IMR-90 (cell line): Measurements from ENCODE around the gene SLC35F6. TPM values are rescaled to one million over a fixed set of nuclear protein-coding genes. Genes with fewer than 3 reads are reported as not detected.

Experiments used
- ATAC-seq: fragments of 200-7000 bp; cut with Tn5 transposase; 2 replicates; pipeline ENCODE4 v1.9.1; 2020; ENCODE audit warnings: low read depth, mild to moderate bottlenecking, moderate library complexity
- BruUV-seq: library from RNA; stranded (reverse); fragments of 400-500 nt; replicated peaks from 2 replicates; lab custom pipeline; 2021; lab: Mats Ljungman, UMichigan
- CTCF ChIA-PET: fragments of 300-600 bp; formaldehyde crosslinking; extraction: SDS; loops from one replicate; lab custom pipeline; 2021; ENCODE audit warnings: antibody characterized with exemption; lab: Yijun Ruan, JAX
- POLR2A ChIA-PET: fragments of 300-600 bp; sonication (Branson Sonifier 250); formaldehyde crosslinking; loops from one replicate; lab custom pipeline; 2022; ENCODE audit warnings: antibody characterized with exemption; ENCODE audit not compliant: unreplicated experiment; lab: Charles Lee
- DNase-seq: peaks from one replicate; pipeline ENCODE4 v3.0.0; 2013
- H2AFZ ChIP-seq: replicated peaks from 2 replicates; pipeline ENCODE3; 2013; ENCODE audit warnings: low read length, mild to moderate bottlenecking; ENCODE audit not compliant: poor library complexity
- H2AK5ac ChIP-seq: 2 replicates; pipeline ENCODE4 v1.6.1; 2013; ENCODE audit warnings: low read depth, low read length, inconsistent platforms
- H2AK9ac ChIP-seq: replicated peaks from 2 replicates; pipeline ENCODE3; 2013; ENCODE audit warnings: mild to moderate bottlenecking, low read depth, low read length, moderate library complexity; ENCODE audit not compliant: poor library complexity
- H2BK120ac ChIP-seq: 2 replicates; pipeline ENCODE4 v1.6.1; 2013; ENCODE audit warnings: low read depth, low read length, inconsistent platforms
- H2BK15ac ChIP-seq: 3 replicates; pipeline ENCODE4 v1.6.1; 2013; ENCODE audit warnings: low read depth, low read length, inconsistent platforms
- H2BK20ac ChIP-seq: 2 replicates; pipeline ENCODE4 v1.6.1; 2013; ENCODE audit warnings: low read depth, mild to moderate bottlenecking, inconsistent platforms, low read length, moderate library complexity
- H2BK5ac ChIP-seq: 2 replicates; pipeline ENCODE4 v1.6.1; 2013; ENCODE audit warnings: mild to moderate bottlenecking, low read depth, low read length, inconsistent platforms; ENCODE audit not compliant: poor library complexity, severe bottlenecking
- H3K14ac ChIP-seq: replicated peaks from 2 replicates; pipeline ENCODE4 v1.6.1; 2013; ENCODE audit warnings: low read depth, low read length, inconsistent platforms
- H3K18ac ChIP-seq: 2 replicates; pipeline ENCODE4 v1.6.1; 2013; ENCODE audit warnings: low read depth, low read length, control low read depth
- H3K23ac ChIP-seq: 2 replicates; pipeline ENCODE4 v1.6.1; 2013; ENCODE audit warnings: low read depth, low read length, inconsistent platforms
- H3K27ac ChIP-seq: 2 replicates; pipeline ENCODE4 v1.5.1; 2013; ENCODE audit warnings: mild to moderate bottlenecking, control low read depth, low read length; ENCODE audit not compliant: insufficient read depth
- H3K27me3 ChIP-seq: 2 replicates; pipeline ENCODE4 v1.6.1; 2013; ENCODE audit warnings: low read length; ENCODE audit not compliant: control insufficient read depth, insufficient read depth
- H3K36me3 ChIP-seq: 2 replicates; pipeline ENCODE4 v1.6.1; 2013; ENCODE audit warnings: low read length, mixed read lengths; ENCODE audit not compliant: control insufficient read depth, insufficient read depth
- H3K4ac ChIP-seq: 2 replicates; pipeline ENCODE4 v1.6.1; 2013; ENCODE audit warnings: low read depth, low read length, inconsistent platforms
- H3K4me1 ChIP-seq: 2 replicates; pipeline ENCODE4 v1.6.1; 2013; ENCODE audit warnings: low read length, mixed read lengths; ENCODE audit not compliant: control insufficient read depth, insufficient read depth
- H3K4me2 ChIP-seq: 2 replicates; pipeline ENCODE4 v1.6.1; 2013; ENCODE audit warnings: low read depth, mild to moderate bottlenecking, control low read depth, low read length, moderate library complexity
- H3K4me3 ChIP-seq: 2 replicates; pipeline ENCODE4 v1.5.1; 2013; ENCODE audit warnings: low read depth, mild to moderate bottlenecking, control low read depth, low read length, moderate library complexity; ENCODE audit not compliant: insufficient read depth
- H3K56ac ChIP-seq: 2 replicates; pipeline ENCODE4 v1.6.1; 2013; ENCODE audit warnings: low read length, inconsistent platforms; ENCODE audit not compliant: insufficient read depth; ENCODE audit errors: extremely low read depth
- H3K79me1 ChIP-seq, 2 experiments: 2 replicates each; pipeline ENCODE4 v1.6.1; 2013; ENCODE audit warnings: low read length in 2 of 2, inconsistent platforms in 1 of 2, low read depth in 1 of 2
- H3K9ac ChIP-seq: 2 replicates; pipeline ENCODE4 v1.6.1; 2013; ENCODE audit warnings: low read depth, low read length, control low read depth
- H3K9me1 ChIP-seq: 2 replicates; pipeline ENCODE4 v1.6.1; 2013; ENCODE audit warnings: low read length, inconsistent platforms; ENCODE audit not compliant: insufficient read depth
- H3K9me3 ChIP-seq: 2 replicates; pipeline ENCODE4 v1.6.1; 2013; ENCODE audit warnings: low read length; ENCODE audit not compliant: control insufficient read depth, insufficient read depth
- H4K20me1 ChIP-seq: 2 replicates; pipeline ENCODE4 v1.6.1; 2013; ENCODE audit warnings: low read length, inconsistent platforms; ENCODE audit not compliant: insufficient read depth
- H4K5ac ChIP-seq: 2 replicates; pipeline ENCODE4 v1.6.1; 2013; ENCODE audit warnings: mild to moderate bottlenecking, low read depth, low read length, control low read depth
- H4K8ac ChIP-seq, 2 experiments: 2 replicates each; pipeline ENCODE4 v1.6.1; 2013; ENCODE audit warnings: low read depth in 2 of 2, low read length in 2 of 2, control low read depth in 1 of 2, inconsistent platforms in 1 of 2
- H4K91ac ChIP-seq: 2 replicates; pipeline ENCODE4 v1.6.1; 2013; ENCODE audit warnings: low read depth, low read length, inconsistent platforms; ENCODE audit not compliant: insufficient read depth
- BHLHE40 ChIP-seq: fragments of 150-350 bp; IDR thresholded peaks from 2 replicates; pipeline ENCODE4 v1.6.1; 2016; ENCODE audit warnings: mild to moderate bottlenecking, low read depth, low read length
- CEBPB ChIP-seq: IDR thresholded peaks from 2 replicates; pipeline ENCODE4 v1.6.1; 2012; ENCODE audit warnings: low read depth, low read length, improper control_type of control experiment
- CHD1 ChIP-seq: IDR thresholded peaks from 2 replicates; pipeline ENCODE4 v1.6.1; 2012; ENCODE audit warnings: low read depth, low read length, improper control_type of control experiment
- CTCF ChIP-seq: conservative IDR thresholded peaks from 2 replicates; pipeline ENCODE4 v1.5.1; 2012; ENCODE audit warnings: mild to moderate bottlenecking, low read depth, low read length, improper control_type of control experiment
- ELK1 ChIP-seq: fragments of 150-350 bp; IDR thresholded peaks from 2 replicates; pipeline ENCODE4 v1.6.1; 2016; ENCODE audit warnings: low read depth, mild to moderate bottlenecking, low read length, moderate library complexity, borderline replicate concordance
- FOS ChIP-seq: fragments of 150-350 bp; IDR thresholded peaks from 2 replicates; pipeline ENCODE4 v1.6.1; 2016; ENCODE audit warnings: low read depth, low read length
- MAZ ChIP-seq: IDR thresholded peaks from 2 replicates; pipeline ENCODE4 v1.6.1; 2012; ENCODE audit warnings: low read depth, mild to moderate bottlenecking, low read length, improper control_type of control experiment, moderate library complexity, borderline replicate concordance
- MXI1 ChIP-seq: IDR thresholded peaks from 2 replicates; pipeline ENCODE4 v1.6.1; 2012; ENCODE audit warnings: low read depth, mild to moderate bottlenecking, low read length, moderate library complexity, borderline replicate concordance
- NFE2L2 ChIP-seq: fragments of 150-350 bp; IDR thresholded peaks from 2 replicates; pipeline ENCODE4 v1.6.1; 2016; ENCODE audit warnings: low read depth, mild to moderate bottlenecking, low read length
- POLR2A ChIP-seq: IDR thresholded peaks from 2 replicates; pipeline ENCODE4 v1.6.1; 2012; ENCODE audit warnings: mild to moderate bottlenecking, low read depth, low read length
- RCOR1 ChIP-seq: IDR thresholded peaks from 2 replicates; pipeline ENCODE4 v1.6.1; 2012; ENCODE audit warnings: mild to moderate bottlenecking, low read length, improper control_type of control experiment; ENCODE audit not compliant: insufficient replicate concordance
- RFX5 ChIP-seq: IDR thresholded peaks from 2 replicates; pipeline ENCODE4 v1.8.0; 2012; ENCODE audit warnings: low read depth, mild to moderate bottlenecking, low read length, moderate library complexity
- SMC3 ChIP-seq: fragments of 150-350 bp; IDR thresholded peaks from 2 replicates; pipeline ENCODE4 v1.6.1; 2016; ENCODE audit warnings: low read depth, mild to moderate bottlenecking, antibody characterized with exemption, low read length, moderate library complexity
- USF2 ChIP-seq: fragments of 150-350 bp; IDR thresholded peaks from 2 replicates; pipeline ENCODE4 v1.6.1; 2017; ENCODE audit warnings: mild to moderate bottlenecking, antibody characterized with exemption, low read length, low read depth
- WGBS, 2 experiments: methylation state at CpG; one replicate each; pipeline versions ENCODE4 v1.1.5 to v1.1.7; 2013; ENCODE audit warnings: missing lambda C conversion rate in 2 of 2; ENCODE audit not compliant: insufficient read length in 1 of 2; ENCODE audit errors: extremely low coverage in 2 of 2; 5-methylcytosine and 5-hydroxymethylcytosine counted together
- dilution Hi-C: fragments of 300-500 bp; cut with HindIII; formaldehyde crosslinking; loops from one replicate; pipeline ENCODE4 v1.14.3; 2018; ENCODE audit warnings: low sequenced_read_pairs; ENCODE audit not compliant: unreplicated experiment
- in situ Hi-C: fragments of 300-500 bp; cut with MboI; formaldehyde crosslinking; loops from 3 replicates; pipeline ENCODE4 v1.14.3; 2019; ENCODE audit warnings: low sequenced_read_pairs, inconsistent platforms, mixed read lengths
- intact Hi-C: fragments of 100-400 bp; cut with micrococcal nuclease; formaldehyde crosslinking; loops from 2 replicates; pipeline ENCODE4 v1.10.0; 2022
- polyA plus RNA-seq, 3 experiments: library from polyadenylated mRNA; depleted of rRNA; stranded (reverse); fragments of >200 nt; gene quantifications; 2 replicates each; pipeline ENCODE4 v1.2.3, GENCODE V29; 2012; ENCODE audit warnings: low replicate concordance in 1 of 3
- total RNA-seq: library from RNA; depleted of rRNA; stranded (reverse); fragments of >200 nt; gene quantifications from 2 replicates; pipeline ENCODE4 v1.2.3, GENCODE V29; 2012

Gene SLC35F6
- total and polyA plus RNA-seq, 2 of the 4 experiments (the other 2 are of a cell fraction), result 19.1 to 30.6 TPM

- Histone ChIP-seq H2BK15ac (peak overlapping the region; percentile 90), H3K4me1 (peaks cover 15% of the 10 kb centered on the region), H3K23ac (no peak overlapping the region), H3K18ac (peak overlapping the region; percentile 81), H2BK5ac (no peak overlapping the region), H3K79me1 (peaks cover 0 to 15% of the 10 kb centered on the region in 2 experiments; a peak in 1 of 4 replicates), H3K14ac (no peak overlapping the region), H3K27me3 (no peaks in the 10 kb centered on the region), H2BK120ac (peak overlapping the region; percentile 91), H3K9me3 (peaks cover 2% of the 10 kb centered on the region), H3K4me2 (no peak overlapping the region), H4K20me1 (no peaks in the 10 kb centered on the region), H4K91ac (peak overlapping the region; percentile 87), H3K27ac (peak overlapping the region; percentile 19; the same call in 1 of the 2 replicates), H4K8ac (peak overlapping the region in 1 of 2 experiments; percentile 77; a peak in 2 of 4 replicates), H2AK9ac (no peak overlapping the region), H3K4me3 (no peak overlapping the region), H4K5ac (peak overlapping the region; percentile 67; the same call in 1 of the 2 replicates), H2BK20ac (peak overlapping the region; percentile 92), H3K9me1 (peaks cover 10% of the 10 kb centered on the region), H3K56ac (no peak overlapping the region), H3K36me3 (no peaks in the 10 kb centered on the region), H3K4ac (peak overlapping the region; percentile 88), H2AFZ (no peak overlapping the region), H2AK5ac (peak overlapping the region; percentile 86), H3K9ac (no peak overlapping the region)
- DNase-seq, result no peak
- TF ChIP-seq CEBPB (no peak), FOS (no peak), CTCF (no peak), RCOR1 (no peak), MAZ (no peak), MXI1 (no peak), RFX5 (no peak), POLR2A (no peak), SMC3 (no peak), NFE2L2 (no peak), ELK1 (no peak), USF2 (no peak), CHD1 (no peak), BHLHE40 (no peak)
- no CpG with 5 or more reads among the region's 5 CpGs for WGBS, 2 experiments
- ChIA-PET POLR2A (no interaction called here), CTCF (interaction anchor here (1.1 kb wide), 1 partner anchor 90 kb away, joined by 3 read pairs; no protein-coding TSS in a partner anchor)
- intact Hi-C loops (no loop called here), in situ Hi-C loops (no loop called here), dilution Hi-C loops (no loop called here)
- no TSS peak for BruUV-seq
- no peak for ATAC-seq
Observed at GRCh38 chr2:26756337-26756736, 7.7 kb upstream of the SLC35F6 start.
